Superior temporal gyrus (tissue), 1 donor: Measurements from ENCODE around the gene ZNF600.
A peak's percentile ranks its signal among the peaks of the same experiment; 100 is the strongest.
"Not testable (repeated sequence)": the region's sequence is repeated elsewhere in the genome, so short reads cannot be mapped to it uniquely, and the experiment has no call there.

Experiments used
- DNase-seq: peaks from one replicate; pipeline ENCODE4 v3.0.0-alpha.2; 2016; ENCODE audit errors: extremely low spot score

The ZNF600 gene

GRCh38 chr19:52741951-52742485, 44.6 kb downstream of the ZNF600 start:
- no peak for DNase-seq

DNA sequence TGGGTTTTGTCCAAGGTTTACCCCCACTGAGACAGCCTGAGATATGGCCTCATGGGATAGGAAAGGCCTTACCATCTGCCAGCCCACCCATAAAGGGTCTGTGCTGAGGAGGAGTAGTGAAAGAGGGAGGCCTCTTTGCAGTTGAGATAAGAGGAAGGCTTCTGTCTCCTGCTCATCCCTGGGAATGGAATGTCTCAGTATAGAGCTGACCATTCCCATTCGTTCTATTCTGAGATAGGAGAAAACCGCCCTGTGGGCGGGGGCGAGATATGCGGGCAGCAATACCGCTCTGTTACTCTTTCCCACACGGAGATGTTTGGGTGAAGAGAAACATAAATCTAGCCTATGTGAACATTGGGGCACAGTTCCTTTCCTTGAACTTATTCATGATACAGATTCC, 45.2 kb downstream of the ZNF600 start:
- DNase-seq, result not testable (repeated sequence)

DNA sequence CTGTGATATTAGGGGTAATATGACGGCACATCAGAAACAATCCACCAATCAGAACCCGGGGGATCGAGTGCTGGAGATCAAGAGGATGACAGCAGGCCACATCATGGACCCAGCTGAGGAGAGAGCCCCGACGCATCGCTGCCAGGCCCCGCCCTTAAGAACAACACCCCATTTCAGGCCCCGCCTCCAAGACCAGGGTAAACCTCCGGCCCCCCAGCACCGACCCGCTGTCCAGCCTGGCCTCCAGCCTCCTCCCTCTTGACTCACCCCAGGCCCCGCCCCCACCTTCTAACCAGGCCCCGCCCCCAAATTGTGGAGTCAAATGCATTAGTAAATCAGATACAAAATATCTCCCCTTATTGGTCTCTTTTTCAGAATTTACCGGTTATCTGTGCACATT, 47.0 kb downstream of the ZNF600 start:
- DNase-seq, result no peak

DNA sequence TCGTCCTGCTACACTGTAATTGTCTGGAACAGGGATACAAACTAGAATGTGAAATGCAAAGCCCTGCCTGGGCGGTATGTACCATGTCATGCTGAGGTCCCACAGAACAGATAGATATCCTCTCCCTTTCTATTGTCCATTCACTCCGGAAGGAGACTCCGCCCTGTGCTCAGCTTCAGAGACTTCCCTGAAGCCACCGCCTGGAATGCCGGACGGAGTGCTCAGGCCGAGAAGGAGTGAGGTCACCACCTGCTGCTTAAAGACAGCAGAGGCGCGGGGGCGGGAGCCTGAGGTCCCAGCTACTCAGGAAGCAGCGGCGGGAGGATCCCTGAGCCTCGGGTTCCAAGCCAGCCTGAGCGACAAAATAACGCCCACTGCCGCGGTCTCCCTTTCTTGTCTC, 50.9 kb downstream of the ZNF600 start:
- DNase-seq, result peak; percentile 32

GRCh38 chr19:52734893-52735661, 51.5 kb downstream of the ZNF600 start, which contains the start of gene ZNF611:
Gene ZNF611 (minus strand): TSS chr19:52735044. CDS start chr19:52715894, 19,150 bp downstream.
- DNase-seq, result peak; percentile 95

GRCh38 chr19:52734331-52734892, 52.2 kb downstream of the ZNF600 start:
- no peak for DNase-seq

GRCh38 chr19:52726051-52726450, 60.5 kb downstream of the ZNF600 start:
- not testable (repeated sequence) for DNase-seq

- no peak for DNase-seq
These were observed 61.0 kb downstream of the ZNF600 start for GRCh38 chr19:52725528-52725961.

GRCh38 chr19:52724701-52725514, 61.7 kb downstream of the ZNF600 start:
- DNase-seq, result no peak

DNA sequence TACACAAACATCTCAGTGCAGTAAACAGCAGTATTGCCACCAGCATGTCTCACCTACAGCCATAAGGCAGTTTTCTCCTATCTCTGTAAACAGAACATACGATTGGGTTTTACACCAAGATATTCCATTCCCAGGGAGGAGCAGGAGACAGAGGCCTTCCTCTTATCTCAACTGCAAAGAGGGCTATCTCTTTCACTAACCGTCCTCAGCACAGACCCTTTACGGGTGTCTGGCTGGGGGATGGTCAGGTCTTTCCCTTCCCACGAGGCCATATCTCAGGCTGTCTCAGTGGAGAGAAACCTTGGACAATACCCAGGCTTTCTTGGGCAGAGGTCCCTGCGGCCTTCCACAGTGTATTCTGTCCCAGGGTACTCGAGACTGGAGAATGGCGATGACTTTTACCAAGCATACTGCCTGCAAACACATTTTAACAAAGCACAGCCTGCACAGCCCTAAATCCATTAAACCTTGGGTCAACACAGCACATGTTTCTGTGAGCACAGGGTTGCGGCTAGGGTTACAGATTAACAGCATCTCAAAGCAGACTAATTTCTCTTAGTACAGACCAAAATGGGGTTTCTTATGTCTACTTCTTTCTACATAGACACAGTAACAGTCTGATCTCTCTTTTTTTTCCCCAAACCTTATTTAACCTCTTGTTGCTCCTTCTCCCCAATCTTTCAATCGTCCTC, 62.5 kb downstream of the ZNF600 start:
- DNase-seq, result not testable (repeated sequence)

DNA sequence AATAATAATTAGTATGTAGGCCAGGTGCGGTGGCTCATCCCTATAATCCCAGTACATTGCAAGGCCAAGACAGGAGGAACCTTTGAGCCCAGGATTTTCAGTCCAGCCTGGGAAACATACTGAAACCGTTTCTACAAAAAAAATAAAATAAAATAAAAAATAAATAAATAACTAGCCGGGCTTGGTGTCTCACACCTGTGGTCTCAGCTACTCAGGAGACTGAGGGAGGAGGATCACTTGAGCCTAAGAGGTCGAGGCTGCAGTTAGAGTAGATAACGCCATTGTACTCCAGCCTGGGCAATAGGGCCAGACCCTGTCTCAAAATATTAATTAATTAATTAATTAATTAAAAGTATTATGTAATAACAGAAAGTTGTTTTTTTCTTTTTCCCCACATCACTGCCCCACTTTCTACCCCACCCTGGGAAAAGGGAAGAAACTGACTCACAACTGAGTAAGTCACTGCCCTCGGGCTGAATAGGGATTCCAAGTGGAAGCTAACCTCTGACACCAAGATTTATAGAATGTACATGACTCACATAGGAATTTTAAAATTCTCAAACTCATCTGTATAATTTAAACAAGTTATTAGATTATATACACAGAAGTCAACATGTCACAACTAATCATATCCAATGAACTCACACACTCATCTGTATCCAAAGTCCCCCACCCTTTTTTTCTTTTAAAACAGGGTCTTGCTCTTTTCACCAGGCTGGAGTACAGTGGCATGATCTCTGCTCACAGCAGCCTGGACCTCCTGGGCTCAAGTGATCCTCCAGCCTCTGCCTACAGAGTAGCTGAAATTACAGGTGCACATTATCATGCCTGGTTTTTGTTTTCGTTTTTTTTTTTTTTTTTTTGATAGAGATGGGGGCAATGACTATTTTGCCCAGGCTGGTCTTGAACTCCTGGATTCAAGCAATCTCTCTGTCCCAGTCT, 64.3 kb downstream of the ZNF600 start:
- no peak for DNase-seq

GRCh38 chr19:52720541-52720940, 66.0 kb downstream of the ZNF600 start:
- DNase-seq, result not testable (repeated sequence)

GRCh38 chr19:52716522-52716921, 70.1 kb downstream of the ZNF600 start:
- DNase-seq, result no peak

GRCh38 chr19:52715902-52716301, 70.7 kb downstream of the ZNF600 start:
- not testable (repeated sequence) for DNase-seq

DNA sequence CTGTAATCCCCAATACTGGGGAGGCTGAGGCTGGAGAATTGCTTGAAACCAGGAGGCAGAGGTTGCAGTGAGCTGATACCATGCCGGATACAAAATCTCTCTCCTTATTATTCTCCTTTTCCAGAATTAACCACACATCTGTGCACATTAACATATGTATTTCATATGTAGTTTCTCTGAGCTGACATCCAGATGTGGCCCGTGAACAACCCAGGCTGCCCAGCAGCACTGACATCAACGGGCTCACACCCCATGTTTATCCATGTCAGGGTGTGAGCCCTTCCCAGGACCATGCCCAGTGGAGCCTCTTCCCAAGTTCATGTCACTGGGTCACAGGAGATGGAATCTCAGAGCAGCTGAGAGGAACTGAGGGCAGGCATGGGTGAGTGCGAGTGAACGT, 71.3 kb downstream of the ZNF600 start:
- DNase-seq, result not testable (repeated sequence)
